ENCODE measurements around the gene SUCLG1. TPM values are rescaled to one million over a fixed set of nuclear protein-coding genes. Genes with fewer than 3 reads are reported as not detected.

The SUCLG1 gene
- total and polyA plus RNA-seq, 10 of the 15 experiments (the other 5 are each of a cell fraction or from before 2014, with no cell fraction given): 75.4 to 197 (median 93.6) TPM

DNA sequence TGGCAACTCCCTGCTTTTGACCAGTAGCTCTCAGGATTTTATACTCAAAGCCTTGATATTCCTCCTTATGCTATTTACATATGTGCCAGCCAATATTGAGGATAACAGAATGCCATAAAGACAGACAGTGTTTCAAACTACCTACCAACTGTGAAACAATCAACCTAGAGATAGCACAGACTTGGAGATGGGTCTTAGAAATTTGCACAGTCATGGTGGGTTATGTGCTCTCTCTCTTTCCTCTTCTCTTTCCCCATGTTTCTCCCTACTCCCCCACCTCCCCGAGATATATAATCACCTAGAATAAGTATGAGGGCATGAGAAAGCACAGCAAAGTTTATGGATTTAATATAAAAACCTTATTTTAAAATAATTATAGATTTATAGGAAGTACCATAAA is 24.2 kb upstream of the SUCLG1 start:
- Histone ChIP-seq H3K27me3 (replicated peaks in 1 of 2; ENCODE audit: control insufficient read depth in 2 of 2, insufficient read depth in 2 of 2, low read length in 1 of 2) (peaks cover 2 to 3% of the 10 kb centered on the region in 2 experiments; a peak in 2 of 4 replicates), H3K79me2 (ENCODE audit: control insufficient read depth, insufficient read depth, low read length) (no peaks in the 10 kb centered on the region), H3K4me2 (ENCODE audit: control insufficient read depth, insufficient read depth) (no peak overlapping the region), H3K9ac (ENCODE audit: control insufficient read depth, insufficient read depth, low read length) (no peak overlapping the region), H2AFZ (ENCODE audit: control insufficient read depth, low read depth, low read length) (no peak overlapping the region), H3K4me3 (no peak overlapping the region), H3K9me3 (replicated peaks; ENCODE audit: control insufficient read depth, insufficient read depth, low read length) (no peaks in the 10 kb centered on the region), H3K4me1 (ENCODE audit: control insufficient read depth, insufficient read depth, low read length) (no peaks in the 10 kb centered on the region), H4K20me1 (ENCODE audit: control insufficient read depth, insufficient read depth) (no peaks in the 10 kb centered on the region), H3K27ac (ENCODE audit: control insufficient read depth, insufficient read depth) (no peak overlapping the region), H3K36me3 (ENCODE audit: control insufficient read depth in 2 of 2, insufficient read depth in 2 of 2, low read length in 1 of 2) (no peaks in the 10 kb centered on the region)
- SMC1A ChIA-PET (ENCODE audit: uncharacterized antibody, unreplicated experiment): interaction anchor here (0.6 to 1.7 kb wide), 5 partner anchors 10 to 599 kb away, joined by 3 to 5 read pairs (median 3); no protein-coding TSS in a partner anchor
- in situ Hi-C loops (cut with MboI): no loop called here
- TF ChIP-seq SMARCA5 (IDR thresholded peaks at IDR 0.05): no peak
- TF ChIP-seq MXI1 (IDR thresholded peaks at IDR 0.05; ENCODE audit: low read depth, low read length): no peak
- TF ChIP-seq TCF12 (IDR thresholded peaks at IDR 0.05; ENCODE audit: low read depth, low read length): no peak
- no peak for TF ChIP-seq BRCA1 (IDR thresholded peaks at IDR 0.05; ENCODE audit: low read depth, low read length)
- TF ChIP-seq RUNX3 (IDR thresholded peaks at IDR 0.05; ENCODE audit: low read length): no peak
- TF ChIP-seq CHD1 (IDR thresholded peaks at IDR 0.05; ENCODE audit: low read depth, low read length): no peak
- no peak for TF ChIP-seq FOXM1 (IDR thresholded peaks at IDR 0.05; ENCODE audit: low read depth, low read length)
- TF ChIP-seq TAF1 (IDR thresholded peaks at IDR 0.05; ENCODE audit: borderline replicate concordance, low read depth, low read length): no peak
- TF ChIP-seq E2F8 (IDR thresholded peaks at IDR 0.05; ENCODE audit: low read depth, partially characterized antibody): no peak
- no peak for TF ChIP-seq BACH1 (IDR thresholded peaks at IDR 0.05; ENCODE audit: borderline replicate concordance)
- RAD21 ChIA-PET (ENCODE audit: unreplicated experiment): no interaction called here
- POLR2A ChIA-PET: no interaction called here
- FAIRE-seq (no peak), DNase-seq (ENCODE audit: low read depth, low spot score) (no peak), ATAC-seq (no peak)
- no TSS peak for BruUV-seq (replicated peaks)
- intact Hi-C loops (cut with micrococcal nuclease; ENCODE audit: unreplicated experiment): no loop called here
- CTCF ChIA-PET: interaction anchor here (0.8 kb wide), 1 partner anchor 374 kb away, joined by 3 read pairs; no protein-coding TSS in a partner anchor
- 42% methylated on average over 1 of the region's 1 CpG for WGBS (ENCODE audit: insufficient coverage, insufficient replicate concordance, low lambda C conversion rate, missing lambda C conversion rate)

All from GM12878 (cell line).